ENCODE results near the gene TDRD9.
"Not testable (repeated sequence)": the region's sequence is repeated elsewhere in the genome, so short reads cannot be mapped to it uniquely, and the experiment has no call there.

DNA sequence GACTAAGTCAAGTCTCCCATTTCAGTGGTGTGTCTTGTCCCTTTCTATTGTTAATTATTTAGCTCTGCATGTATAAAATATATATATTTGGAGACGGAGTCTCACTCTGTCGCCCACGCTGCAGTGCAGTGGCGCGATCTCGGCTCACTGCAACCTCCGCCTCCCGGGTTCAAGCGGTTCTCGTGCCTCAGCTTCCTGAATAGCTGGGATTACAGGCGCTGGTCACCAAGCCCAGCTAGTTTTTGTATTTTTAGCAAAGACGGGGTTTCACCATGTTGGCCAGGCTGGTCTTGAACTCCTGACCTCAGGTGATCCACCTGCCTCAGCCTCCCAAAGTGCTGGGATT is 6.4 kb upstream of the TDRD9 start:
- not testable (repeated sequence) for TF ChIP-seq CTCF (IDR thresholded peaks at IDR 0.05; ENCODE audit: poor library complexity); EZH2 (IDR thresholded peaks at IDR 0.05; ENCODE audit: borderline replicate concordance)

All from hepatocyte (in vitro differentiated cells).